Measurements from ENCODE around the gene SEC14L2.
"Not testable (repeated sequence)": the region's sequence is repeated elsewhere in the genome, so short reads cannot be mapped to it uniquely, and the experiment has no call there.

Gene SEC14L2

DNA sequence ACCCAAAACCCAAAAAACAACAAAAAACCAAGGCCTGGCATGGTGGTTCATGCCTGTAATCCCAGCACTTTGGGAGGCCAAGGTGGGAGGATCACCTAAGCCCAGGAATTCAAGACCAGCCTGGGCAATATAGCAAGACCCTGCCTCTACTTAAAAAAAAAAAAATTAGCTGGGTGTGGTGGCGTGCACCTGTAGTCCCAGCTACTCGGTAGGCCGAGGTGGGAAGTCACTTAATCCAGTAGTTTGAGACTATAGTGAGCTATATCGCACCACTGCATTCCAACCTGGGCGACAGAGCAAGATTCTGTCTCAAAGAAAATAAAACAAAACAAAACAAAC, 5.9 kb downstream of the SEC14L2 start:
- in situ Hi-C loops (cut with HindIII; ENCODE audit: low sequenced_read_pairs): not testable (repeated sequence)

DNA sequence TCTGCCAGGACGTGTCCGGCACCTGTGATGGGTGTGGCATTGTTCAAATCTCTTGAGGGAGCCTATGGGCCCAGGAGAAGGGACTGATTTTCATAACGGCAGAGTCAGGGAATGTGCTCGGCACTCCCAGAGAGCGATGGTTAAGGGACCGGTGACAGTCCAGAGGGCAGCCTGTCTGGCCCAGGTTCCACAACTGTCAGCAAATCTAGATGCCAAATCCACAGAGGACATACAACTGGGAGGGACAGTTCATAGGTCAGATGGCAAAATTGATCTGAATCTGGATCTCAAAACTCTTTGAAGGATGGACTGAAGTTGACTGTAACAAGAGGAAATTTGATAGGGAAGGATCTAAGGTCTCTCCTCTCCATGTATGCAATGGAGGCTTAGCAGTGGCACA, 7.5 kb downstream of the SEC14L2 start:
- in situ Hi-C loops (cut with HindIII; ENCODE audit: low sequenced_read_pairs): no loop called here

DNA sequence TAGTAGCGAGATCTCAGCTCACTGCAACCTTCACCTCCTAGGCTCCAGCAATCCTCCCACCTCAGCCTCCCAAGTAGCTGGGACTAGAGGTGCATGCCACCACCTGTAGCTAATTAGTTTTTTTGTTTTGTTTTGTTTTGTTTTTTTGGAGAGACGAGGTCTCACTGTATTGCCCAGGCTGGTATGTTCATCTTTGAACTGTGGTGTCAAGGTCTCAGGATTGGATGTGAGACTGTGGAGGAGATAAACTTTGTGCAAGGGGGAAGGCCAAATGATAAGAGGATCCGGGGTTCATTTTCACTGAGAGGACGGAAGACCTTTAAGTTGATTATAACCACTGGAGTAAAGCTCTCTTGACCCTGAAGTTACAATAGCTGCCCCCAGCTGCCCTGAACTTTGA, 8.9 kb downstream of the SEC14L2 start:
- in situ Hi-C loops (cut with HindIII; ENCODE audit: low sequenced_read_pairs): no loop called here

DNA sequence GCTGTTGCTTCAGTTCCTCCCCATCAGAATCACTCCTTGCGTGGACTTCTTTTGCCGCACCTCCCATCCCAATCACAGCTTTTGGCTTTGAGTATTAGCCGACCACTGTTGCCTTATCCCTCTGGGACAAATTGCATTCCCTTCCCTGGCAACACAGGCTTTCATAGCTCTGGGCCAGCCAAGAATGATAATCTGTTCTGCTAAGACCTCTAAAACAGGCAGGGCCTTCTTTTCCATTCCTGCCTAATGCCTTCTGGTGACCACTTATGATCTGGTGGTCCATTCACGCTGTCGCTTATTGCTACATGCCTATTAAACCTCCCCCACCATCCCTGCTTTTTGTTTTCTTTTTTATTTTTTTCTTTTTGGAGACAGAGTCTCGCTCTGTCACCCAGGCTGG, 9.6 kb downstream of the SEC14L2 start:
- in situ Hi-C loops (cut with HindIII; ENCODE audit: low sequenced_read_pairs): no loop called here

DNA sequence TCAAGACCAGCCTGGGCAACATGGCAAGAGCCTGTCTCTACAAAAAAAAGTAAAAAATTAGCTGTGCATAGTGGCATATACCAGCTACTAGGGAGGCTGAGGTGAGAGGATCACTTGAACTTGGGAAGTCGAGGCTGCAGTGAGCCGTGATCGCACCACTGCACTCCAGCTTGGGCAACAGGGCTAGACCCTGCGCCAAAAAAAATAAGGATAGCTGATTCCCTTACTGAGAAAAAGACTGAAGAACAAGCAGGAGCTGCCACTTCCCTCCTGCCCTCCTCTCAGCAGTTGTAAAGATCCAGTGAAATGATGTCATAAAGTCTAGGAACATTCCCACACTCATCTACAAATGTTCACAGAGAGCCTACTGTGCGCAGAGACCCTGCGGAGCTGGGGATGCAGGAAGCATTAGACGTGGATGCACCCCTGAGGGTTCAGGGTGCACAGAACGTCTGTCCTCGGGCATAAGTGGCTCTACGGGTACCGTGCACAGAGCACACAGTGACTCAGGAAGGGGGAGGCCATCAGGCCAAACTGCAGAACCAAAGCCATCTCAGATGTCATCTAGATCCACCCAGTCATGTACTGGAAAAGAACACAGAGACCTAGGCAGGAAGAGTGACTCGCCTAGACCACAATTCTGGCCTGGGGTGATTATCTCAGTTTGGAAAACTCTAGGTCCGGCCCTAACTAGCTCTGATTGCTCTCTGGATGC, 11.7 kb downstream of the SEC14L2 start:
- in situ Hi-C loops (cut with HindIII; ENCODE audit: low sequenced_read_pairs): no loop called here

DNA sequence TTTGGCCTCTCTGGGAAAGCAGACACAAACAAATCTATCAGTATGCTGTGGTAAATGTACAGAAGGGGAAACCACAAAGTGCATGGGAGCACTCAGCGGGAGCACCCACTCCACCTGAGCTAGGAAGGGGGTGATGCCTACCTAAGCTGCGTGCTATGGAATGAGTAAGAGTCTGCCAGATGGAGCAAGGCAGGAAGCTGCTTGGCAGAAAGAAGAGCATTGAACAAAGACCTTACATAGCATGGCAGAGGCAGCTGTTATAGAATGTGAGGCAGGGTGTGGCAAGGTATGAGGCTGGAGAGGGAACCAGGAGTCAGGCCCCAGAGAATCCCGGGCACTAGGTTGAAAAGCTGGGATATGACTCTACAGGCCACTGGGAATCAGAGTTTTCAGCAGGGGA, 15.0 kb downstream of the SEC14L2 start:
- in situ Hi-C loops (cut with HindIII; ENCODE audit: low sequenced_read_pairs): no loop called here

DNA sequence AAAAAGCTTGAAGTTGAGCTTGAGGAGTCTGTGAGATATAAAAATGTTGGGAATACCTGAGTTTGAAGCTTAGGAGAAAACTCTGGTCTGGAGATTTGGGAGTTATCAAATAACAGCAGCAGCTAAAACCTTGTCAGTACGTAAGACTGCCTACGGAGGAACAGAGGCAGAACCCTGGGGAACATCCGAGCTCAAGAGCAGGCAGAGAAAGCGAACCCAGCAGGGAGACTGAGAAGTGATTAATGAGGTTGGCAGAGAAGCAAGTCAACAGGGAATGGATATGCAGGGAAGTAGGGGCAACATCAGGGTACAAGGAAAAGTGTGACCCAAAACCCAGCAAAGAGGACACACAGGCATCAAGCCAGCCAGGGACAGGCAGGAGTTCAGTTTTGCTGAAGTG, 16.2 kb downstream of the SEC14L2 start:
- in situ Hi-C loops (cut with HindIII; ENCODE audit: low sequenced_read_pairs): no loop called here

DNA sequence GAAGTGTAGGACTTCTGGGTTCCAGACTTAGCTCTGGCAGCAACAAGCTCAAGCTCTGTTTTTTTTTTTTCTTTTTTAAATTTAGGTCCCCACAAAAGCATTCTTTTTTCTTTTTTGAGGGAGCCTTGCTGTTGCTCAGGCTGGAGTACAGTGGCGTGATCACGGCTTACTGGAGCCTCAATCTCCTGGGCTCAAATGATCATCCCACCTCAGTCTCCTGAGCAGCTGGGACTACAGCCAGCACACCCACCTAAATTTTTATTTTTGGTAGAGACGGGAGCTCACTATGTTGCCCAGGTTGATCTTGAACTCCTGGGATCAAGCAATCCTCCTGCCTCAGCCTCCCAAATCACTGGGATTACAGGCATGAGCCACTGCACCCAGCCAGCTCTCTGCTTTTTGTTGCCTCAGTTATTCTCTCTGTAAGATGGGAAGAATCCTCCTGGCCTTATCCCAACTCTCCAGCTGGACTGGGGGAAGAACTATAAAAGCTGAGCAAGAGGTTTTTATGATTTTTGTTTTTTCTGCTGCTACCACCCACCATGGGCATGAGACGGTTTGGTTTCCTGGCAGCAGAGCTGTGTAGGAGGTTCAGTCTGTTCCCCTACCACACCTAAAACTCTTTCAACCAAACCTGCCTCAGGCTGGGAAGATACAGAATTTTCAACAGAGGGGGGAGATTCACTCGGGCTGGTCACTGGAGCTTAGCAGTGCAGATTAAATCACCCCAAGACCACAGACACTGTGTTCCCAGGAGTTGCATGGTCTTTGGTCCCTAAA, 17.1 kb downstream of the SEC14L2 start:
- in situ Hi-C loops (cut with HindIII; ENCODE audit: low sequenced_read_pairs): no loop called here

DNA sequence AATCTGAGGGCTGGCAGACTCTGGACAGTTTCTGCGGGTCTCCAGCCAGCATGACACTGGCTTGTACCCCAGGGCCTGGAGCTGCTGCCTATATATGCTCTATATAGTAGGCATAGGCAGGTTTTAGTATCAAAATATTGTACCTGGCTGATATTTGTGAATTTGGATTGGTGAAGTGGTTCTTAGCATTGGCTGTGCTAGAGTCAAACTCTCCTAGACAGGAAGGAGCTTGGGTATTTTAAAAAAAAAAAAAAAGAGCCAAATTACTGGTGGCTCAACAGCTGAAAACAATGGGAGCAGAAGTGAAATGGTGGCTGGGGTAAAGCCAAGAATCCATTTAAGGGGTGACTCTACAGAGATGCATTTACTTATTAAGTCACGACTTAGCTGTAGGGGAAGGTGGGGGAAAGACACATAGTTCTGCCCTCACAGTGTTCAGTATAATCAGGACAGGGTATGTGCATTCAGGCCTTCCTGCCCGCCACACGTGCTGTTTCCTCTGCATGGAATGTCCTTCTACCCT, 17.8 kb downstream of the SEC14L2 start:
- in situ Hi-C loops (cut with HindIII; ENCODE audit: low sequenced_read_pairs): no loop called here

DNA sequence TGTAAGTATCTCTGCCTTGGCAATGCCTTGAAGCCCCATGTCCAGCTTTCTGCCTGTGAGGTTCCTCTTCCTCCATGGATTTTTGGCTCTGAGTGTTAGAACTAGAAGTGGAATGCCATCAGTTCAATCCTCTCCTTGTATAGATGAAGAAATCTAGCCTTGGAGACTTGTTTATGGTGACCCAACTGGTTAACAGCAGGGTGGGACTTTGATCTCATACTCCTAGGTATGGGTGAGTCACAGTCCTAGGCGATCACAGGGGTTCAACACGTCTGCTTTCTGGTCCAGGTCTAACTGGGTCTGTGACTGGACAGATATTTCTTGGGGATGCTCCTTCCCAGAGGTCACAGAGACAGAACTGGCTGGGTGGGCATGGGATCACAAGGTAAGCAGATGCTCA, 19.6 kb downstream of the SEC14L2 start:
- in situ Hi-C loops (cut with HindIII; ENCODE audit: low sequenced_read_pairs): no loop called here

DNA sequence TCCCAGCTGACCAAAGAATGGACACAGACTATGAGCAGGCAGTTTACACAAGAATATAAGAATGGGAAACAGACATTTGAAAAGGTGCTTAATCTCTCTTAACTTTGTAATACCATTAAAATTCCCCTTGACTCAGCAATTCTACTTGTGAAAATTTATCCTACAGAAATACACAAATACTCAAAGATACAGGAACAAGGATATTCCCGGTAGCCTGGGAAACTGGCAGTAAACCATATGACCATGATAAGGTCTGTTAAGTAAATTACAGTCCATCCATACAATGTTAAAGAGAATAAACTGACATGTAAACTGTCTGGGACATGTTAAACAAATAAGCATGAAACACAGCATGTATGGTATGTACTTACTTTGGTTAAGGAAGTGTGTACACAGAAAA, 20.0 kb downstream of the SEC14L2 start:
- in situ Hi-C loops (cut with HindIII; ENCODE audit: low sequenced_read_pairs): no loop called here

DNA sequence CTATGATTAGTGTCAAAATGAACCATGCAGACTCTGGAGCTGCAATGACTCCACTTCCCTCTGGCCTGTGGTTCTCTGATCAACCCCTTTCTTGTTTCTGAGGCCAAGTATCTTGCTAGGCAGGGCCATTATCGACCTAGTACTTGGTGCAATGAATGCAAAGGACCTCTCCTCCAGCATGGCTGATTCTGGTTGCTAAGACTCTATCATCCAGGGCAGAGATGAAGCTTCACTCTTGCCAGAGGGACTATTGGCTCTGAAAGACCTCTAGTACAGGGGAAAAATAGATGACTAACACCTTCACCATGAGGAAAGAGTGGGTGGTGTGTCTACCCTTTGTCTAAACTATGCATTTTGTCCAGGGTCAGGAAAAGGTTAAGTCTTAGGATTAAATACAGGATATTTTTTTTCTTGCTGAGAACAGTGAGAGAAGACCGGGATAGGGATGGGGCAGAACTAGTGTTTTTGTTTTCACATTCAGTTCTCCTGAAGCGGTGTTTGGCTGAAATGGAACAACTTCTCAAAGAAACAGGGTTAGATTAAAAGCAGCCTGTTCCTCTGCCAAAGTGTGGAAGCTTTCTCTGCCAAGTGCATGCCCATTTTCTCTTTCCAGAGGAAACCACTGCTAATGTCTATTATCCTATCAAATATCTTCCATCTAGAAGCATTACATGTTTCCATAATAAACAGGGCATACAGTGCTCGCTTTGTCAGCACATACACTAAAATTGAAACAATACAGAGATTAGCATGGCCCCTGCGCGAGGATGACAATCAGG, 23.7 kb downstream of the SEC14L2 start:
- in situ Hi-C loops (cut with HindIII; ENCODE audit: low sequenced_read_pairs): no loop called here

DNA sequence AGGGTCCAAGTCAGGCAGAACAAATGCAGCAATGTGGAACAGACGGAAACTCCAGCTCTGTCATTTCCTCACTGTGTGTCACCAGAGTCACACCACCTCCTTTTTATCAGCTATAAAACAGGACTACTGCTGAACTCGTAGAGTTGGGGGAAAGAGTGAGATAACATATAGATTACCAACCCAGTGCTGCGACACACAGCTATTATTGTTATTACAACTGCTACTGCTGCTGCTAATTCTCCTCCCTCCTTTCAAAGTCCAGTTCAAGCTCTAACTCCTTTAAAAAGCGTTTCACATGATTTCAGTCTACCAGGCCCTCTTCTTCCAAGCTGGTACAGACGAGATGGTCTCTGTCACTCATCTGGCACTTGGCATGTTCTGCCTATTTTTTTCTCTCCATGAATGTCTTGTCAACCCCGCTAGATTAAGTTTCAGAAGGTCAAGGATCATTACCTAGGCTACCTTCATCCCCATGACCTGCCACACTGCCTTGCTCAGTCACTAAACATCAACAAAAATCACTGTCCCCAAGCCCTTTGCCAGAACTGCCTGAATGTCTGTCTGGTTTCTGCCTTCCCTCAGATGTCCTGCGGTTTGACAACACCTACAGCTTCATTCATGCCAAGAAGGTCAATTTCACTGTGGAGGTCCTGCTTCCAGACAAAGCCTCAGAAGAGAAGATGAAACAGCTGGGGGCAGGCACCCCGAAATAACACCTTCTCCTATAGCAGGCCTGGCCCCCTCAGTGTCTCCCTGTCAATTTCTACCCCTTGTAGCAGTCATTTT, 25.1 kb downstream of the SEC14L2 start:
- in situ Hi-C loops (cut with HindIII; ENCODE audit: low sequenced_read_pairs): no loop called here

DNA sequence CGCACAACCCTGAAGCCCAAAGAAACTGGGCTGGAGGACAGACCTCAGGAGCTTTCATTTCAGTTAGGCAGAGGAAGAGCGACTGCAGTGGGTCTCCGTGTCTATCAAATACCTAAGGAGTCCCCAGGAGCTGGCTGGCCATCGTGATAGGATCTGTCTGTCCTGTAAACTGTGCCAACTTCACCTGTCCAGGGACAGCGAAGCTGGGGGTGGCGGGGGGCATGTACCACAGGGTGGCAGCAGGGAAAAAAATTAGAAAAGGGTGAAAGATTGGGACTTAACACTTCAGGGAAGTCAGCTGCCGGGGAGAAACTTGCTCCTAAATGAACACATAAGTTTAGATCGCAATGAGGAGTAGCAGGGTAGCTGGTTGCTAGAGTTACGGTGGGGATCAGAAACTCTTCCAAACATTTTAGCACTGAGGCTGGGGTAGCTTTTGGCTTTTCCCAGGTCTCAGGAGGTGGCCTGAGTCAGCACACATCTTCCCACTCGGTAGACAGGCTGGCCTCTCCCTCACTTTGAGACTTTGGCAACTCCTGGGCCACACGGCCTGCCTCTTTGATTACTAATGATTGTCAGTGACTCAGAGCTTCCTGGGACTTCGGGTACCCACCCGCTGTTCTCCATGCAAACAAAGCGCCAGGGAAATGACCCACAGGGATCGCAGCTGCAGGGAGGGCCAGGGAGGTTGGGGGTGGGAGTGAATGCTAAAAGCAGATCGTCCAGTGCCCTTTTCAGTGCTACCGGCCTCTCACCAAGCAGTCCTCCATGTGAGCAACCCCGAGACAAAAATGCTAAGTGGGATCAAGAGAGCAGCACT, 25.9 kb downstream of the SEC14L2 start:
- in situ Hi-C loops (cut with HindIII; ENCODE audit: low sequenced_read_pairs): no loop called here

DNA sequence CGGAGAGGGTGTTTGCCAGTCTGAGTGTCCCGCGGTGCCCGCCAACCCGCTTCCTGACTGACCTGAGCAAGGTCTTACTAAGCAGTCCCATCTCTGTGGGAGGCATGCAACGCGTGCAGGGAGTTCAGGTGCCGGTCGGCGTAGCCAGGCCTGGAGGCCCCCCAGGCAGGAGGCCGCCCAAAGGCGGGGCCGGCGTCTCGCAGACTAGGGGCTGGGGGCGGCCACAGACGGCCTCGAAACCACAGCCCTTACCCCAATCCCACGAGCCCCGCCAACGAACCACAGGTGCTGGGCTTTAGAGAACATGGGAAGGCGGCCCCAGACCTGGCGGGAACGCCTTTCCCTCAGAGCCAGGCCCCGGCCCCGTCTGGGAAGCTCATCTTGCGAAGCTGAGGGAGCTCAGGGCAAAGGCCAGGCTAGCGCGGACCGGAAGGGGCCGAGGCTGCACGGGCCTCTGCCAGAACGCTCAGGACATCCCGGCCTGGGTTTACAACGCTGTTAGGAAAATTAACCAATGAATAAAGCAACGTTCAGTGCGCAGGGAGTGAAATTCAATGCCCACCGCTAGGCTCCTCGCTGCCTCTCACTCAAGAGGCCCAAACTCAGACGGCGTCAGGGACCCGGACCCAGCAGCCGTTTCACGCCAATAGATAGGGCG, 26.6 kb downstream of the SEC14L2 start:
- in situ Hi-C loops (cut with HindIII; ENCODE audit: low sequenced_read_pairs): no loop called here

DNA sequence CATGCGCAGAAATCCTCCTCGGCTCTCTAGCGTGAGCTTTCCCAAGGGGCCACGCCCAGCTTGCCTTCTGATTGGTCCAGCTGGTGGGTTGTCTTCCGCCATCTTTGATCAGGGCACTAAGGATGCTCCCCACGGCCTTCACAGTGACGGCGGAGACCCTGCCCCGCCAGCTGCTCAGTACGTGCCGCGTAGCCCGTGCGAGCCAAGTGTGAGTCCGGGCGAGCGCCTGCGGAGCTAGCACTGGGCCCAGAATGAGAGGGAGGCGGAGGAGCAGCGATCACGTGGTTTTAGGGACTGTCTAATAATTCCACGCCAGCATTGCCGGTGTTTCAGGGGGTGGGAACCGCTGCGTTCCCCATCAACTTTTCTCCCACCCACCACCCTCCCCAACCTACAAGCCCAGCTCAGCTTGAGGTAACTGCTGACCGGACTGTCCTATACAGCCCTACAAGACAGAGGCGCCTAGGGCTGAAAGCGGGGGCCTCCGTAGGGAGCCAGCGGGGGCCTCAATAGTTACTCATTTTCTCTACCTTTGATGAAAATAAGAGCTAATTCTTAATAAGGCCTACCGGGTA, 27.2 kb downstream of the SEC14L2 start:
- in situ Hi-C loops (cut with HindIII; ENCODE audit: low sequenced_read_pairs): no loop called here

DNA sequence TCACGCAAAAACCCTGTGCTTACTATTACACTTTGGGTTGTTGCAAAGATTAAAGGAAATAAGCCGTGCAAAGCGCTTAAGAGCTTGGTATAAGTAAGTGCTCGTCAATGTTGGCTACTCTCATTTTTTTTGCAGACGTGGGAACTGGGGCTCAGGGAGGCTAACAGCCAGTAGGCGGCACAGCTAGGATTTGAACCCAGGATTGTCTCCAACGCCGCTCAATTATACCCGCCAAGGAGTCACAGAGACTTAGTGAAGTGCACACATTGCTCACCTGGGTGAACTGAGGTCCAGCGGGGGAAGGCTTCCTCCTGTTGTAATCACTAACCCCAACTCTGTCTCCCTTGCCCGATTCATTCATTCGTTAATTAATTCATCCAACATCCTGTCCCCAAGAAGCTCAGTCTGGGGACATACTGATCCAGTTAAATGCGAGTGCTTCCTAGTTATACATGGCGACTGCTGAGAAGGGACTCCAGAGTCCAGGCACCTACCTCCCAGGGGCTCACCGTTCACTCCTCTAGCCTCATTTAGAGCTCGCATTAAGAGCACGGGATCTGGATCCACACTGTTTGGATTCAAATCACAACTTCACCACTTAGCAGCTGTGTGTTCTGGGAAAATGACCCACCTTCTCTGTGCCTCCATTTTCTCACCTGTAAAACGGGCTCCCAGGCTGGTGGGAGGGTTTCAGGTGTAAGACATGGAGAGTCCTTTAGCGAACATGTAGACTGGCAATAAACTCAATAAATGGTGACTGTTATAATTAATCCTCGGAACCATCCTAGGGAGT, 27.9 kb downstream of the SEC14L2 start:
- in situ Hi-C loops (cut with HindIII; ENCODE audit: low sequenced_read_pairs): loop anchor here (5.0 kb wide), 1 partner anchor 88 kb away; no protein-coding TSS in a partner anchor

DNA sequence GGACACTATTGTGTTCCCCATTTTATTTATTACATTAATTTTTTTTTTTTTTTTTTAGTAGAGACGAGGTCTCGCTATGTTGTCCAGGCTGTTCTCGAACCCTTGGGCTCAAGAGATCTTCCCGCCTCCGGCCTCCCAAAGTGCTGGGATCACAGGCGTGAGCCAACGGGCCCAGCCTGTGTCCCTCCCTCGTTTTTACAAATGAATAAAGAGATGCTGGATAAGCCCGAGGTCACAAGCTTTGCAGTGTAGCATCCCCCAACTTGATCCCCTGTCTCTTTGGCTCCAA, 28.5 kb downstream of the SEC14L2 start:
- in situ Hi-C loops (cut with HindIII; ENCODE audit: low sequenced_read_pairs): loop anchor here (5.0 kb wide), 1 partner anchor 87 kb away; no protein-coding TSS in a partner anchor

All from DLD1 (cell line).